DMS114 treated with DMSO at 0.1 percent for 48 hours (cell line): ENCODE data around the gene CRIM1.
A peak's percentile ranks its signal among the peaks of the same experiment; 100 is the strongest.

Experiments
- DNase-seq: peaks from one replicate; lab custom pipeline; 2025; ENCODE audit not compliant: unreplicated experiment; lab: John Stamatoyannopoulos, UW

The CRIM1 gene

GRCh38 chr2:36480028-36480427 lies 124.5 kb downstream of the CRIM1 start:
- DNase-seq = no peak

GRCh38 chr2:36480636-36481035 lies 125.1 kb downstream of the CRIM1 start:
- no peak for DNase-seq

- no peak for DNase-seq
These were observed 126.1 kb downstream of the CRIM1 start for GRCh38 chr2:36481709-36482108.

GRCh38 chr2:36482576-36483214 lies 127.1 kb downstream of the CRIM1 start:
- no peak for DNase-seq

GRCh38 chr2:36483290-36483689 lies 127.7 kb downstream of the CRIM1 start:
- DNase-seq = no peak

GRCh38 chr2:36484454-36484853 lies 128.9 kb downstream of the CRIM1 start:
- DNase-seq = no peak

- peak; percentile 27 for DNase-seq
These were observed 129.9 kb downstream of the CRIM1 start for GRCh38 chr2:36485521-36485920.

GRCh38 chr2:36486521-36487044 lies 131.0 kb downstream of the CRIM1 start:
- DNase-seq = peak; percentile 60

GRCh38 chr2:36487947-36488346 lies 132.4 kb downstream of the CRIM1 start:
- DNase-seq = no peak

GRCh38 chr2:36489281-36489680 lies 133.7 kb downstream of the CRIM1 start:
- DNase-seq = no peak

GRCh38 chr2:36490749-36491148 lies 135.2 kb downstream of the CRIM1 start:
- DNase-seq = no peak

GRCh38 chr2:36492216-36492945 lies 136.8 kb downstream of the CRIM1 start:
- DNase-seq = no peak

- DNase-seq = no peak
These were observed 137.7 kb downstream of the CRIM1 start for GRCh38 chr2:36493306-36493705.

GRCh38 chr2:36497570-36498163 lies 142.1 kb downstream of the CRIM1 start:
- no peak for DNase-seq

- DNase-seq = no peak
These were observed 143.7 kb downstream of the CRIM1 start for GRCh38 chr2:36499128-36499820.

GRCh38 chr2:36500072-36500471 lies 144.5 kb downstream of the CRIM1 start:
- DNase-seq = no peak

- DNase-seq = no peak
These were observed 146.5 kb downstream of the CRIM1 start for GRCh38 chr2:36502081-36502480.

GRCh38 chr2:36507408-36507812 lies 151.8 kb downstream of the CRIM1 start:
- DNase-seq = peak; percentile 52

GRCh38 chr2:36509075-36509474 lies 153.5 kb downstream of the CRIM1 start:
- DNase-seq = no peak

- no peak for DNase-seq
These were observed 156.5 kb downstream of the CRIM1 start for GRCh38 chr2:36511858-36512603.

GRCh38 chr2:36512705-36513104 lies 157.1 kb downstream of the CRIM1 start:
- DNase-seq = no peak
